BE2C (cell line): ENCODE data around the gene PSMA1.

Experiments used
- DNase-seq: peaks from one replicate; pipeline ENCODE4 v3.0.0-alpha.2; 2020
- H3K27me3 ChIP-seq: fragments of 250-450 bp; sonication (Bioruptor Pico); 2 replicates; pipeline ENCODE4 v1.5.1; 2020; ENCODE audit warnings: mild to moderate bottlenecking
- H3K36me3 ChIP-seq: fragments of 250-450 bp; sonication (Bioruptor Pico); 2 replicates; pipeline ENCODE4 v1.5.1; 2020; ENCODE audit warnings: mild to moderate bottlenecking
- H3K4me1 ChIP-seq: fragments of 250-450 bp; sonication (Bioruptor Pico); 2 replicates; pipeline ENCODE4 v1.5.1; 2020
- H3K4me3 ChIP-seq: 2 replicates; pipeline ENCODE4 v1.5.1; 2011; ENCODE audit warnings: low read depth, low read length
- H3K9me3 ChIP-seq: fragments of 250-450 bp; sonication (Bioruptor Pico); 2 replicates; pipeline ENCODE4 v1.5.1; 2020
- TF ChIP-seq, protein P1 (sequence below): IDR thresholded peaks from 2 replicates; pipeline ENCODE4 v1.5.1; 2012; ENCODE audit warnings: mild to moderate bottlenecking, low read depth, low read length

PSMA1 gene

DNA sequence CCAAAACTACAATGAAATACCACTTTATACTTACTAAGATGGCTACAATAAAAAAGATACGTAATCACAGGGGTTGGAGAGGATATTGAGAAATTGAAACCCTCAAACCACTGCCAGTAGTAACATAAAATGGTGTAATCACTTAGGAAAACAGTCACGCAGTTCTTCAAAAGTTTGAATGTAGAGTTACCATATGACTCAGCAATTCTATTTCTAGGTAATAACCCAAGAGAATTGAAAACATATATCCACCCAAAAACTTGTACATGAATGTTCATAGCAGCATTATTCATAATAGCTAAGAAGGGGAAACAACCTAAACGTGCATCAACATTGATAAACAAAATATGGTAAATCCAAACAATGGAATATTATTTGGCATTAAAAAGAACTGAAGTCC, 24.4 kb upstream of the PSMA1 start:
- no peaks in the 10 kb centered on the region for H3K36me3 ChIP-seq
- DNase-seq: no peak
- TF ChIP-seq, protein P1, sequence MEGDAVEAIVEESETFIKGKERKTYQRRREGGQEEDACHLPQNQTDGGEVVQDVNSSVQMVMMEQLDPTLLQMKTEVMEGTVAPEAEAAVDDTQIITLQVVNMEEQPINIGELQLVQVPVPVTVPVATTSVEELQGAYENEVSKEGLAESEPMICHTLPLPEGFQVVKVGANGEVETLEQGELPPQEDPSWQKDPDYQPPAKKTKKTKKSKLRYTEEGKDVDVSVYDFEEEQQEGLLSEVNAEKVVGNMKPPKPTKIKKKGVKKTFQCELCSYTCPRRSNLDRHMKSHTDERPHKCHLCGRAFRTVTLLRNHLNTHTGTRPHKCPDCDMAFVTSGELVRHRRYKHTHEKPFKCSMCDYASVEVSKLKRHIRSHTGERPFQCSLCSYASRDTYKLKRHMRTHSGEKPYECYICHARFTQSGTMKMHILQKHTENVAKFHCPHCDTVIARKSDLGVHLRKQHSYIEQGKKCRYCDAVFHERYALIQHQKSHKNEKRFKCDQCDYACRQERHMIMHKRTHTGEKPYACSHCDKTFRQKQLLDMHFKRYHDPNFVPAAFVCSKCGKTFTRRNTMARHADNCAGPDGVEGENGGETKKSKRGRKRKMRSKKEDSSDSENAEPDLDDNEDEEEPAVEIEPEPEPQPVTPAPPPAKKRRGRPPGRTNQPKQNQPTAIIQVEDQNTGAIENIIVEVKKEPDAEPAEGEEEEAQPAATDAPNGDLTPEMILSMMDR: no peak
- no peak overlapping the region for H3K4me3 ChIP-seq
- no peaks in the 10 kb centered on the region for H3K4me1 ChIP-seq
- H3K9me3 ChIP-seq: no peaks in the 10 kb centered on the region
- no peaks in the 10 kb centered on the region for H3K27me3 ChIP-seq

DNA sequence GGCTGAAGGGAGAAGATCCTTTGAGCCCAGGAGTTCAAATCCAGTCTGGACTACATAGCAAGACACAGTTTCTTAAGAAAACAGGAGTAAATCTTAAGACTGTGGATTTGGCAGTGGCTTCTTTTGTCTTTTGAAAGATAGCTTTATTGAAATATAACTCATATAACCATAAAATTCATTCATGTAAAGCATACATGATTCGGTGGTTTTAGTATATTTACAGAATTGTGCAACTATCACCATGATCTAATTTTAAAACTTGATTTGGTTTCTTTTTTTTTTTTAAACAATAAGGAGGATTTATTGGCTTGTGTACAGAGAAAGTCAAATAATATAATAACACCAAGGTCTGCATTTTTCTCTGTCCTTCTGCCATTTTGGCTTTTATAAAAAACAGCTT, 23.1 kb upstream of the PSMA1 start:
- Histone ChIP-seq H3K27me3 (no peaks in the 10 kb centered on the region), H3K36me3 (no peaks in the 10 kb centered on the region), H3K4me3 (no peak overlapping the region), H3K9me3 (no peaks in the 10 kb centered on the region), H3K4me1 (no peaks in the 10 kb centered on the region)
- TF ChIP-seq, protein P1: no peak
- no peak for DNase-seq

DNA sequence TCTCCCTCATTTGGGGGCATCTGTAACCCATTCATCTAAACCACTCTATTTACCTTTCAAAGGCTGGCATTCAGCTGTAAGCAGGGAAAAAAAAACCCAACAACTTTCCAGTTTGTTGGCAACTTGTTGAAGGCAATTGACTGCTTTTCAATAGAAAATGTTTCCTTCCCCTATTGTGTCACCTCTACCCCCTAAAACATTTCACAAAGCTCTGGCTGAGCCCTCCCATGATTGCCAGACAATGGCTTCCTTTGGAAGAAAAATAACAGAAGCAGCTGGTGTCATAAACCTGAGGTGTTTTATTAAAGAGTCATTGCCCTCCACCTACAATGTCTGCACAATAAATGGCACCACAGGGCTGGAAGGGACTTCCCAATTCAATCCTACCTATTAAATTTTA, 22.1 kb upstream of the PSMA1 start:
- no peaks in the 10 kb centered on the region for H3K4me1 ChIP-seq
- H3K4me3 ChIP-seq: no peak overlapping the region
- H3K36me3 ChIP-seq: no peaks in the 10 kb centered on the region
- H3K27me3 ChIP-seq: no peaks in the 10 kb centered on the region
- H3K9me3 ChIP-seq: no peaks in the 10 kb centered on the region
- TF ChIP-seq, protein P1: no peak
- no peak for DNase-seq

DNA sequence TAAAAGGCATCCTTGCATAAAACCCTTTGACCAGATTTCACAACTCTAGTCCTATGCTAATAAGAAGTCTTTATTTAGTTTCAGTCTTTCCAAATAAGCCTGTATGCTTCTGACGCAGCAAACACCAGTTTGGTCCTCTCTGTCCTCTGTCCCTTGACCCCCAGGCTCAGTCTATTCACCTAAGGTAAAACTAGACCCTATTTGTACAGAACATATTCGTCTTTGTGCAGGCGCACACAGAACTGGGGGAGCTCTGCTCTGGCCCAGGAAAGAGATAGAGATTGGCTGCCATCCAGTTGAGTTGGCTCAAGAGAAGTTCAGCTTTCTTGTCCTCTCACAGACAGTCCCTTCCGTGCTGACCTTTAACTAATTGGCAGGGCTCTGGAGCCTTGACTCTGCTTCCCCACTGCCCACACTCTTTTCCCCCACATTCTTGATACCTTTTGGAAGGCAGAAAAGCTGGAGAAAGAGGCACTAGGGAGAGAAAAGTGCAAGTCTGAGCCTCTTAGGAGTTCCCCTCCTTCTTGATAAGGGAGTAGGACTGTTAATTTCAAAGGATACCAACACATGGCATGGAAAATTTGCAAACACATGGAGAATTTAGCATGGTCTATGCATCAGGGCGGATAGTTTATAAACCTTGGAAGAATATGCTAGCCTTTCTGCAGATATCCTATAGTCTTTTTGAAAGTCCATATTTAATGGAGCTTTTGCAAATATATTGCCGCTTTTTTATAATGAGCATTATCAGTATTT, 21.2 kb upstream of the PSMA1 start:
- TF ChIP-seq, protein P1: no peak
- H3K4me3 ChIP-seq: no peak overlapping the region
- no peaks in the 10 kb centered on the region for H3K4me1 ChIP-seq
- no peak for DNase-seq
- no peaks in the 10 kb centered on the region for H3K36me3 ChIP-seq
- H3K27me3 ChIP-seq: no peaks in the 10 kb centered on the region
- no peaks in the 10 kb centered on the region for H3K9me3 ChIP-seq

DNA sequence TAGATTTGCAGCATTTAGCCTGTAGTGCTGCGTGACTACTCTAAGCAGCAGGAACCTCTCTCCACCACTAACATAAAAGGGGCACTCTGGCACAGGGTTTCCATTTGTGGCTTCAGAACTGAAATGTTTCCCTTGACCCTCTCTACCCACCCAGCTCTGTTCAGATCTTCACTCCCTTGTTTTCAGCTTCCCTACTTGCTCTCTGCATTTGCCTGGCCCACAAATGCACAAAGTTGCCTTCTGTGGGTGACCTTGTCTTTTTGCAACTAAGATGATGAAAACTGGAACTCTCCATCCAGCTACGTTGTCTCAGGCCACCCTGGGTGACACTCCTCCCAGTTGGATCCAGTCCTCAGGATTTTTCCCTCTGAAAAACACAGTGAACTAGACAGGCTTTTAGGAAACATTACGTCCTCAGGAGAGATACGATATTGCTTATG, 19.8 kb upstream of the PSMA1 start:
- Histone ChIP-seq H3K36me3 (no peaks in the 10 kb centered on the region), H3K27me3 (no peaks in the 10 kb centered on the region), H3K9me3 (no peaks in the 10 kb centered on the region), H3K4me3 (no peak overlapping the region), H3K4me1 (no peaks in the 10 kb centered on the region)
- no peak for DNase-seq
- TF ChIP-seq, protein P1: 0 out of 2 replicates have a peak, but pooled peaks have one; percentile 2

DNA sequence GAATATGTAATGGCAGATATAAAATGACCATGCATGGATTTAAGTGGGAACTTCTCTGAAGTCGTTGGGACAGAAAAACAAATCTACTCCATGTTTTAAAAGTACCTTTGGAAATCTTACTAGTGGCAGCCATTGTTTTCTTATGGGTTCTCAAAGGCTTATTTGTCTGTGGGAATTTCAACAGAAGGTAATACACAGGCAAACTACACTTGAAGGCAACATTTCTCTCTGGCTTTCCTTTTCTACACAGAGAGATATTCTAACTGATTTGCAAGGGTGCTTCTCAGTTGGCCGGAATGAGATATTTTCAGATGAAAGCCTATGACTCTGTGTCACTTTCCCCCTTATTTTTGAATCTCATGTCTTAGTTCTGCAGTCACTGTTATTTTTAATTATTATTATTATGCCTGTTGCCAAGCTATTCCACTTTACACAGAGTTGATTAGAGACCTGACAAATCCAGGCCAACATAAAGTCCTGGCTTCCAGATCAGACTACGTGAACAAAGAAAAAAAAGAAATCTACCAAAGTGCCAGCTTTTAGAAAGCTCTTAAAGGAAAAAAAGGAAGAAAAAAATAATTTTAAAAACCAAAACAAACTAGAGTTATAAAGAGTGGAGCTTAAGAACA, 18.9 kb upstream of the PSMA1 start:
- H3K27me3 ChIP-seq: no peaks in the 10 kb centered on the region
- H3K4me1 ChIP-seq: no peaks in the 10 kb centered on the region
- TF ChIP-seq, protein P1: no peak
- H3K36me3 ChIP-seq: no peaks in the 10 kb centered on the region
- no peak overlapping the region for H3K4me3 ChIP-seq
- H3K9me3 ChIP-seq: no peaks in the 10 kb centered on the region
- no peak for DNase-seq
